Measurements from ENCODE around the gene GABBR2. TPM values are rescaled to one million over a fixed set of nuclear protein-coding genes. Genes with fewer than 3 reads are reported as not detected.

GABBR2 gene
- total and polyA plus RNA-seq, 9 of the 15 experiments (the other 6 are each of a cell fraction or from before 2014, with no cell fraction given): 0.15 to 1.9 (median 0.32) TPM

GRCh38 chr9:98477884-98478283, 230.9 kb downstream of the GABBR2 start (continued):
- no peak for TF ChIP-seq ZBTB43 (CRISPR knock-in tag; IDR thresholded peaks at IDR 0.05)
- TF ChIP-seq U2AF1 (optimal IDR thresholded peaks at IDR 0.05; ENCODE audit: low read depth, low read length): no peak
- TF ChIP-seq ZNF696 (CRISPR knock-in tag; conservative IDR thresholded peaks at IDR 0.05): no peak
- TF ChIP-seq, protein P1, sequence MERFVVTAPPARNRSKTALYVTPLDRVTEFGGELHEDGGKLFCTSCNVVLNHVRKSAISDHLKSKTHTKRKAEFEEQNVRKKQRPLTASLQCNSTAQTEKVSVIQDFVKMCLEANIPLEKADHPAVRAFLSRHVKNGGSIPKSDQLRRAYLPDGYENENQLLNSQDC (CRISPR knock-in tag; IDR thresholded peaks at IDR 0.05): no peak
- TF ChIP-seq, protein P2, sequence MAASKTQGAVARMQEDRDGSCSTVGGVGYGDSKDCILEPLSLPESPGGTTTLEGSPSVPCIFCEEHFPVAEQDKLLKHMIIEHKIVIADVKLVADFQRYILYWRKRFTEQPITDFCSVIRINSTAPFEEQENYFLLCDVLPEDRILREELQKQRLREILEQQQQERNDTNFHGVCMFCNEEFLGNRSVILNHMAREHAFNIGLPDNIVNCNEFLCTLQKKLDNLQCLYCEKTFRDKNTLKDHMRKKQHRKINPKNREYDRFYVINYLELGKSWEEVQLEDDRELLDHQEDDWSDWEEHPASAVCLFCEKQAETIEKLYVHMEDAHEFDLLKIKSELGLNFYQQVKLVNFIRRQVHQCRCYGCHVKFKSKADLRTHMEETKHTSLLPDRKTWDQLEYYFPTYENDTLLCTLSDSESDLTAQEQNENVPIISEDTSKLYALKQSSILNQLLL (CRISPR knock-in tag; IDR thresholded peaks at IDR 0.05; ENCODE audit: borderline replicate concordance): no peak
- TF ChIP-seq ZNF318 (IDR thresholded peaks at IDR 0.05; ENCODE audit: borderline replicate concordance in 1 of 2, low read depth in 1 of 2): no peak
- no peak for TF ChIP-seq E4F1 (CRISPR knock-in tag; IDR thresholded peaks at IDR 0.05; ENCODE audit: borderline replicate concordance)
- no peak for TF ChIP-seq MTA1 (IDR thresholded peaks at IDR 0.05; ENCODE audit: borderline replicate concordance)
- TF ChIP-seq TBL1XR1 (IDR thresholded peaks at IDR 0.05; ENCODE audit: low read length in 2 of 2): no peak

Measured in K562 (cell line).